Activated T-cell treated with anti-CD3 and anti-CD28 coated beads for 1 hour (primary cell): ENCODE data around the gene NFATC1.
A peak's percentile ranks its signal among the peaks of the same experiment; 100 is the strongest.

Experiments used
- DNase-seq: peaks from one replicate; pipeline ENCODE4 v3.0.0-alpha.2; 2020; ENCODE audit warnings: low read depth

The NFATC1 gene

DNA sequence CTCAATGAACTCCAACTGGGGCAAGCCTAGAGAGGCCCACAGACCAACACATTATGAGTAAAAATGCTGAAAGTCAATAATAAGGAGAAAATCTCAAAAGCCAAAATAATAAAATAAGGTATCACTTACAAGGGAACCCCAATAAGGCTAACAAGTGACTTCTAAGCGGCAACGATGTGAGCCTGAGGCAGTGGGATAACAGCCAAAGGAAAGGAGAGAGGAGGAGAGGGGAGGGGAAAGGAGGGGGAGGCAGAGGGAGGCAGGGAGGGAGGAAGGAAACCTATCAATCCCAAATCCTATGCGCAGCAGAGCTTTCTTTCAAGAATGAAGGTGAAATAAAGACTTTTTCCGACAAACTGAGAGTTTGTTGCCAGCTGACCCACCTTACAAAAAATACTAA lies 6.0 kb upstream of the NFATC1 start:
- DNase-seq: no peak

DNA sequence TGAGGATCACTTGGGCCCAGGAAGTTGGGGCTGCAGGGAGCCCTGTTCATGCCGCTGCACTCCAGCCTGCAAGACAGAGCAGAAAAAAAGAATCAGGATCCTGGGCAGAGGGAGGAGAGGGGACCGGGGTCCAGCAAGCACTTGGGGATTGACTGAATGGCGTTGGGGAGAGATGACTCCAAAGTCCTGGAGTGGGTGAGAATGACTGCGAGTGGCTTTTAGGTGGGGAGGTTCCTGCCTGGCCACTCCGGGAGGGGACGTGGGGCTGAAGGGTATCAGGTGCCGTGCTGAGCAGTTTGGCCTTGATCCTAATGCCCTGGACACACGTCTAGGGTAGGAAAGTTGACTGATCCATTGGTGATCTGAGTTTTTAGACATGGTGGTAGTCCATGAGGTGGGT lies 3.5 kb upstream of the NFATC1 start:
- no peak for DNase-seq

GRCh38 chr18:79393181-79393634 lies 2.5 kb upstream of the NFATC1 start:
- DNase-seq: no peak

DNA sequence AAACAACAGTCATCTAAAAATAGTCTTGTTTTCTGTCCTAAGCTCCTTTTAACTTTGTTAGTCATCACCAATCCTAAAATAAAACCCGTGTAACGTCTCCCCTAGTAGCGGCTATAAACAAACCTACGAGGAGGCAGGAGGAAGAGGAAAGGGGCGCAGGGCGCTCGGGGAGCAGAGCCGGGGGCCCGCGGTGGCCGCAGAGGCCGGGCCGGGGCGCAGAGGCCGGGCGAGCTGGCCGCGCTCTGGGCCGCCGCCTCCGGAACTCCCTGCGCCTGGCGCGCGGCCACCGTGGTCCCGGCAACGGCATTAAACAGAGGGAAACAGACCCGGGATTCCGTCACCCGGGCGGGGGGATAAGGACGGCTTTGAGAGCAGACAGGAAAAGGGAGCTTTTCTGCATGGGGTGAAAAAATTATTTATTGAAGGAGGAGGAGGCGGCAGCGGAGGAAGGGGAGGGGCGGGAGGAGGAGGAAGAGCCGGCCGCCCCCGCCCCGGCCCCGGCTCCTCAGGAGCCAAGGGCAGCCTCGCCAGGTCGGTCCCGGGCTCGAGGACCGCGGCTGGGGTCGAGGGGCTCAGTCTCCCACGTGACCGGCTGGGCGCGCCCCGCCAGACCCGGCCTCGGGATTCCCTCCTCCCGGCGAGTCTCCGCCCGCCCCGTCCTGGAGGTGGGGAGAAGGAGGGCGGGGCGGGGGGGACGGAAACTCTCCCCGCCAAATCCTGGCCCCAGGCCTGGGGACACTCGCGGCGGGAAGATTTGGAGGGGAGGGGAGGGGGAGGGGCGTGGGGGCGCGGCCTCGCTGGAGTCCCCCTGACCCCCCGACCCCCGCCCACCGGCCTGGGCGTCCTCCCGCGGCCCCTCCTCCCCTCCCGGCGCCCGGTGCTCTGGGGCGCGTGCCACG lies 1.8 kb upstream of the NFATC1 start:
- DNase-seq: no peak

DNA sequence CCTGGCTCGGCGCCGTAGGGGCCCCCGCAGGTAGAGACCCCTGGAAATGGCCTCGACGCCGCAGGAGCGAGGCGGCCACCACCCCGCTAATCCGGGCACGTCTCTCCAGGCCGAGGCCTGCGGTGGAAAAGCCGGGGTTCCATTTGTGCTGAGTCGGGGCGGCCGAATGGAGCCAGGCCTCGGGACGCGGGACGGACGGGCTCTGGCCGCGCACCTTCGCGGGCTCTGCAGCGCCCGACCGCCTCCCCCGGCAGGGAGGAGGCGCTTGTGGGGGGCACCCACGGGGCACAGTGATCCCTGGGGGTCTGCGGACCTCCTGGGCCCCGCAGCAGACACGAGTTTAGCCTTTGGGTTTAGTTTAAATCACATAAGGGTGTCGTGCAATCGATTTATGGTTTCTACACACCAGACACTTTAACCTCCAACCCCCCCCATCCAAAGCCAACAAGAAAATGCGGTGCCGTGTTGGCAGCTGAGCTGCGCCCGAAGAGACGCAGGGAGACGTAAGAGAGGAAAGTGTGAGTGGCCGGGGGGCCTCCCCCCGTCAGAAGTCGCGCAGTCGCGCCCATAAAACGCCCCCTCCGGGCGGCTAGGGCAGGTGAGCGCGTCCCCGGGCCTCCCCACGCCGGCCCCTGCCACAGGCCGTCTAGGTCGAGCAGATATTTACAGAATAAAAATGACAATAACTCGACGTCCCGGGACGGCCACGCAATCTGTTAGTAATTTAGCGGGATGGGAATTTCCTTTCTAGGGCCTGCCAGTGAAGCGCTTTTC lies 1.0 kb upstream of the NFATC1 start:
- peak; percentile 58 for DNase-seq

- DNase-seq: no peak
These were observed 456 bp upstream of the NFATC1 start for GRCh38 chr18:79395308-79395640.

GRCh38 chr18:79396431-79397246 lies 909 bp downstream of the NFATC1 start:
- DNase-seq: peak; percentile 47

DNA sequence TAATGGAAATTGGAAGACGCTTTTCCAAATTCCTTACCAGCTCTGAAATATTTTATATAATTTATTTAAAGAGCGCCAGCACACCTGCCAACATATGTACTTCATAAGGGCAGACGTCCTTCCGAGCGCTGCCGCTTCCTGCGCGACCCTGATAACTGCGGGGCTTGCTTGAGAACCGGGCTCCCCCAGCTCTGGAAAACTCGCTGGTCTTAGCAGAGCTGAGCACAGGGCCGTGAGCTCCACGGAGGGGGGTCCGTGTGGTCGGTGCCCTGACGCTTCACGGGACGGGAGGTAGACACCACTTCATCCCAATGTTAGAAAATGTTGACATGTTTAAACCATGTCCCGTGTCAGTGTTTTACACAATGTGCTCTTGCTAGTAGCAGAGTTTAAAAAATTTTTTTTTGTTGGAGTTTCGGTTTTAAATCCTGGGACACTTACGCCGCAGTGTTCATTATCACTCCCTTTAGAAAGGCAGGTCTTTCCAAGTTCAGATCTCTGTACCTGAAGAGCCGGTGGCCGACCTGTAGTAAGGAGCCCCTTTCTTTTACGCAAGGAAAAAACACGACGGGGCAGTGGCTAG lies 1.6 kb downstream of the NFATC1 start:
- no peak for DNase-seq

DNA sequence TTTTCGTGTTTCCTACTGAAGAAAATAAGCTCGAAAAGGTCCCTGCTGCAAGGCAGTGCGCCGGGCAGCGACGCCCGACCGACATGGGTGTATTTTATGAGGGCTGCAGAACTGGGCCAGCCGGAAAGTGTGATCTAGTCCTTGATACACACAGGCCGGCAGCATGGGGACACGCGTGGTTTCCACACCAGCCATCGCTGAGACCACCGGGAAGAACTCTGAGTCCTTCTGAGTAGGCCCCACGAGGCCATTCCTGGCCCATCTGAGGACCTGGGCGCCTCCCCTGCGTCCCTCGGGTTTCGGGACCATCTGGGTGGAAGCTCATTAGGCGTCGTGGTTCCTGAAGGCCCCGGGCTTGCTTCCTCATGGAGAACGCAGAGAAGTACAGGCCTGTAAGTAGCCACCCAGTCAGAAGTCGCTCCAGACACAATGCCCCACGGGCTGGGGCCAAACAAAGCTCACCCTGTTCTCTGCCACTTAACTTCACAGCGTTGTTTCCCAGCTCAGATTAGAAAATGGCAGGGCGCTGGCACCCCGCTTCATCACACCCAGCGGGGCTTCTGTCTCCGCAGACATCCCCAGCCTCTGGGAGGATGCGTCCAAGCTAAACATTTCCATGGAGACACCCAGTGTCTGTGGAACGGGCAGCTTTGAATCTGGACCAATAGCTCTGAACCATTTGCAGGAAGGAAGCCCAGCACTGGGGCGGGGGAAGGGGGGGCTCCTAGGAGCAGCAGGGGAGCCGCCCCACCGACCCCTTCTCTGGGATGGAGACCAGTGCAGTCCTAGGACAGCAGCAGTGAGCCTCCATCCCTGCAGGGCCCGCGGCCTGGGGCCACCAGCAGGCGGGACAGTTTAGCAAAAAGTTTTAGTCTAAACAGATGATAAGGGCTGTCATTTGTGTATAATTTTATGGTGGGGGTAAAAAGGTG lies 2.4 kb downstream of the NFATC1 start:
- DNase-seq: no peak

DNA sequence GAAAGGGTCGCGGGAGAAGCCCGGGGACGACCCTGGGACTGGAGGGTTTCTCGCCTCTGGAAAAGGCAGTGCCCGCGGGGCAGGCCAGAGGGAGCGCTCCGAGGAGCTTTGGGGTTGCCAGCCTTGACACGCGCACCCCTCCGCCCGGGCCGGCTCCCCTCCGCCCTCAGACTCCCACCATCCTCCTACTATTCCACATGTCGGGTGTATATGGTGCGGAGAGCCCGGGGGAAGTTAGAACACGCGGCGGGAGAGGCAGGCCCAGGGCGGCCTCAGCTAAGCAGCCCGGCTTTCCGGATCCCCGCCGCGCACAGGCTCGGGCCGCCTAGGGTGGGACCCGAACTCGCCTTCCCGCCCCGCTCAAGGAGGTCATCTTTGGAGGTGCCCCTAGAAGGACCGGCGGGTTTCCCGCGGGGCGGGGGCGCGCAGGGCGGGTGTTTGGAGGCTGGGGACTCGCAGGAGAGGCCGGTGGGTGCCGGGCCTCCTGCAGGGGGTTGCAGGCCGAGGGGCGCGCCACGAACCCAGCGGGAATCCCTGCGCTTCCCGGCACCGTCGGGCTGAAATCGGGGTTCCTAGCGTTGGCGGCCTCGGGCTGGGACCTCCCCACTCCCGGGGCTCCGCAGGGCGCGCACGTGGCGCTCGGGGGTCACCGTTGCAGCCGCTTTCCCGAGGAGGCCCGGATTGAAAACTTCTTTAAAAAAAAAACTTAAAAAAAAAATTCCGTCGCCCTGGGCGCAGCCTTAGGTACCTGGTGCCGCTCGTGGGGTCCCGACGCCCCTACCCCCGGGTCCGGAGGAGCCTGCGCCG lies 3.7 kb downstream of the NFATC1 start:
- DNase-seq: no peak

- peak; percentile 74 for DNase-seq
These were observed 4.4 kb downstream of the NFATC1 start for GRCh38 chr18:79400091-79400590.

- peak; percentile 47 for DNase-seq
These were observed 5.1 kb downstream of the NFATC1 start for GRCh38 chr18:79400591-79401381.

GRCh38 chr18:79401494-79402208 lies 5.9 kb downstream of the NFATC1 start:
- DNase-seq: no peak

GRCh38 chr18:79402209-79402576 lies 6.5 kb downstream of the NFATC1 start:
- DNase-seq: no peak

DNA sequence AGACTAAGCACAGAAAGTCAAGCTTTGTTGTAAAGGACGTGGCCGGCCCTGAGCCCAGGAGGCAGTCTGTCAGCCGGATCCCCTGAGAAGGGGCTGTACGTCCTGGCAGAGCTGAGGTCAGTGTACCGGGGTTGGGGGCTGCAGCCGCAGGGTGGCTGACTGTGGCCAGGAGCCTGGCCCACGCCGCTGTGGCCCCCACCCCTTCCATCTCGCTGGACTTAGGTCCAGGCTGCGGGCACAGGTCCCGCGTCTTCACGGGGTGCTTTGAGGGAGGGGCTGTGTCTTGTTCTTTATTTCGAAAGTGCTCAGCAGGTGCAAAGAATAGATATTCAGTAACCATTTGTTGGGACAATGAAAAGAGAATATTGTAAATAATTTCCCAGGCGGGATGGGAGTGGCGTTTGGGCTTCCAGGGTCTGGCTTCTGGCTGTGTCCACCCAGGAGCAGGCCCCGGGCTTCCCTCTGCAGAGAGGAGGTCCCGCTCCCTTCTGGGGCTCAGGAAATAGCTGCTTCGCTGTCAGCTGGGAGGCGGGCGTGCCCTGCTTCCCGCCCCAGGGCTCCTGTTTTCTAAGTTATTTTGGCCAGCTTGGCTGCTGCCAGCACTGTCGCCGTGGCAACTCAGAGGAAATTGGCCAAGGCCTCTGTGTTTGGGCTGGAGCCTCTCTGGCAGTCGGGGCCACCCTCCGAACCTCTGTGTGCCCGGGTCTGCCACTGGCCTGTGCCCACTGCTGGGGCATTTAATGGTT lies 7.4 kb downstream of the NFATC1 start:
- DNase-seq: no peak

DNA sequence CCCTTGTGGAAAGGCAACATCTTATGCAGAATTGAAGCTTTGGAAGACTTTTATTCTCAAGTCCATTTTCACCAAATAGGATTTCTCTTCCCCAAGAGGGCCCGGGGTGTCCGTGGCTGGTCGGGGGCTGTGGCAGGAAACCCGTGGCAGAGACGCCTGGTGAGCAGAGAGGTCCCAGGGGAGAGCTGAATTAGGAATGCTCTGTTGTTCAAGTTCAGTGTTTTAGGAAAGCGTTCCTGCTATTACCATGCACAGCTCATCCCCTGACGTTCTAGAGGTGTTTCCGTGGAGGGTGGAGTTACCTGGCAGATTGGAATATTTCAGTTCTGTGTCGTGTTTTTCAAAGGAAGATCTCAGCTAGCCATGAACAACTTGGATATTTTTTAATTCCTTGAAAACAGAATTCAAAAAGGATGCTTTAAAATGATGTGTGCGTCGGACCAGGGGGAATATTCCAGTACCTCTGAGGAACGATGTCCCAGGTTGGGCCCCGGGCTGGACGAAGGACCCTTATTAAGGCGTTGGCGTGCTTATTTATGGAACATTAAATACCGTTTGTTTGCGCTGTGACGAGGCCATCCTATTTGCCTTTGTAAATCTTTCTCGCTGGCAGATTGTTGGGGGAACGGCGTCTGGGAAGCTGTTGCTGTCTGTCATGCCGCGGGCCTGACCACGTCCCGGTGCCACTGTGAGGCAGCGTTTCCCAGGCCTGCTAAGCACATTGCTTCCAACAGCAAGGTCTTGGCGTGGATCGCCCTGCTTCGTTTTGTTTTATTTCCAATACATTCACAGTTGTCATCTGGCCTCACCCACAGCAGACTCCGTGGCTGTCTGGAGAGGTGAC lies 8.2 kb downstream of the NFATC1 start:
- no peak for DNase-seq

- DNase-seq: no peak
These were observed 8.8 kb downstream of the NFATC1 start for GRCh38 chr18:79404567-79404910.
